Ovary (tissue), 9 donors: ENCODE measurements around the gene GALNTL6. TPM values are rescaled to one million over a fixed set of nuclear protein-coding genes. Genes with fewer than 3 reads are reported as not detected.
"Not testable (repeated sequence)": the region's sequence is repeated elsewhere in the genome, so short reads cannot be mapped to it uniquely, and the experiment has no call there.

ENCODE experiments used
- DNase-seq, 5 donors: peaks; one replicate each; pipeline ENCODE4 v3.0.0-alpha.2; 2019 to 2020
- H3K27ac ChIP-seq, 2 donors: fragments of 200-600 bp; one replicate each; pipeline versions ENCODE4 v1.5.1 to v1.8.0; 2019 to 2022
- H3K27me3 ChIP-seq: fragments of 200-600 bp; one replicate; pipeline ENCODE4 v1.8.0; 2022
- H3K36me3 ChIP-seq: fragments of 200-600 bp; sonication (generic); one replicate; pipeline ENCODE4 v1.5.1; 2019
- H3K4me1 ChIP-seq: one replicate; pipeline ENCODE4 v1.8.1; 2013; ENCODE audit warnings: mild to moderate bottlenecking, moderate library complexity; ENCODE audit not compliant: insufficient read depth
- H3K4me3 ChIP-seq: fragments of 200-600 bp; sonication (generic); one replicate; pipeline ENCODE4 v1.5.1; 2017
- H3K9me3 ChIP-seq, 2 donors: fragments of 200-600 bp in 1 of 2; sonication (generic) in 1 of 2; one replicate each; pipeline versions ENCODE4 v1.5.1 to v1.8.1; 2013 to 2019; ENCODE audit warnings: mild to moderate bottlenecking in 1 of 2, moderate library complexity in 1 of 2
- CTCF ChIP-seq, 3 donors: fragments of 450-650 bp in 2 of 3; fragments of 200-600 bp in 1 of 3; IDR thresholded peaks; one replicate each; pipeline versions ENCODE4 v1.5.1 to v1.8.0; 2016 to 2022; ENCODE audit warnings: antibody characterized with exemption in 3 of 3, mild to moderate bottlenecking in 1 of 3
- EP300 ChIP-seq: sonication (generic); formaldehyde crosslinking; IDR thresholded peaks from one replicate; pipeline ENCODE4 v1.6.1; 2017; ENCODE audit warnings: antibody characterized with exemption
- POLR2A ChIP-seq: fragments of 450-650 bp; IDR thresholded peaks from one replicate; pipeline ENCODE4 v1.6.1; 2017; ENCODE audit warnings: antibody characterized with exemption, mild to moderate bottlenecking, moderate library complexity
- WGBS, 3 donors: extraction: QIAGEN DNeasy Blood & Tissue Kit in 1 of 3; methylation state at CpG; one replicate each; pipeline versions ENCODE4 v1.1.5 to v1.1.7; 2013 to 2017; 5-methylcytosine and 5-hydroxymethylcytosine counted together
- intact Hi-C, 4 donors: fragments of 100-400 bp; cut with DNase I; formaldehyde crosslinking; loops; one replicate each; pipeline versions ENCODE4 v1.11.0 to v1.15.1; 2022 to 2023
- polyA plus RNA-seq, 2 donors: library from polyadenylated mRNA; stranded (reverse); fragments of 200-250 nt in 1 of 2; fragments of 350-450 nt in 1 of 2; fragmentation: Illumina TruSeq in 1 of 2; extraction: RNeasy Lipid Tissue Mini Kit (QIAGEN cat#74804) in 1 of 2; gene quantifications; one replicate each; pipeline ENCODE4 v1.2.3, GENCODE V29; 2013 to 2014
- total RNA-seq, 7 donors: library from RNA; depleted of rRNA in 2 of 7; stranded (reverse); fragments of >200 nt in 2 of 7; fragmentation: NEBNext Ultra II Directional in 3 of 7; extraction: Animal tissue kit (Norgen Biotek cat#: 25700) in 3 of 7; gene quantifications; one replicate each; pipeline versions ENCODE4 v1.1.0 to v1.2.4, GENCODE V29; 2016 to 2023
- donor health status: DM: no; HTN: no; CAD: no; lungs with moderate emphysema.
- donor health status: DM: no; HTN: no; CAD: no.
- donor health status: Bipolar disorder and iron deficiency.
- donor health status: DM: yes; HTN: yes; CAD: no.
- donor health status: DM: no; HTN: no; CAD: no.
- donor health status: DM: yes; HTN: yes; CAD: no.

Gene GALNTL6
- total and polyA plus RNA-seq, 9 donors: 0.11 to 1.8 TPM; not detected in 7

- no peaks in the 10 kb centered on the region for H3K27me3 ChIP-seq
- no peaks in the 10 kb centered on the region for H3K9me3 ChIP-seq
- 86 to 91% (median 88%) methylated on average over 4 of the region's 4 CpGs for WGBS, 3 donors
- DNase-seq: no peak
- intact Hi-C loops: no loop called here
- H3K36me3 ChIP-seq: no peaks in the 10 kb centered on the region
- H3K27ac ChIP-seq: no peak overlapping the region
- H3K4me1 ChIP-seq: no peaks in the 10 kb centered on the region
- H3K4me3 ChIP-seq: no peak overlapping the region
- no peak for TF ChIP-seq EP300
- no peak for TF ChIP-seq POLR2A
- TF ChIP-seq CTCF (IDR thresholded peaks at IDR 0.05): no peak
These were observed 1086.7 kb downstream of the GALNTL6 start for GRCh38 chr4:172899861-172900260.

- intact Hi-C loops: no loop called here
- Histone ChIP-seq H3K36me3 (no peaks in the 10 kb centered on the region), H3K4me1 (no peaks in the 10 kb centered on the region), H3K4me3 (no peak overlapping the region), H3K27ac (no peak overlapping the region), H3K9me3 (no peaks in the 10 kb centered on the region), H3K27me3 (no peaks in the 10 kb centered on the region)
- DNase-seq: no peak
- no peak for TF ChIP-seq CTCF (IDR thresholded peaks at IDR 0.05)
- TF ChIP-seq POLR2A: no peak
- 24 to 32% (median 28%) methylated on average over 4 of the region's 4 CpGs for WGBS, 3 donors
These were observed 1087.7 kb downstream of the GALNTL6 start for GRCh38 chr4:172900900-172901299.

- DNase-seq, H3K27ac ChIP-seq, H3K4me1 ChIP-seq, H3K36me3 ChIP-seq, H3K9me3 ChIP-seq, H3K27me3 ChIP-seq, intact Hi-C loops, H3K4me3 ChIP-seq: not testable (repeated sequence)
- WGBS, 3 donors: 78 to 85% (median 83%) methylated on average over 8 of the region's 8 CpGs
These were observed 1099.3 kb downstream of the GALNTL6 start for GRCh38 chr4:172912468-172912867.

- H3K4me1 ChIP-seq, H3K27me3 ChIP-seq, H3K36me3 ChIP-seq, DNase-seq, H3K4me3 ChIP-seq, H3K27ac ChIP-seq, H3K9me3 ChIP-seq, intact Hi-C loops: not testable (repeated sequence)
- WGBS, 3 donors: 82 to 90% (median 85%) methylated on average over 3 of the region's 3 CpGs
These were observed 1104.2 kb downstream of the GALNTL6 start for GRCh38 chr4:172917403-172917802.

- TF ChIP-seq EP300: no peak
- no peak for TF ChIP-seq POLR2A
- TF ChIP-seq CTCF (IDR thresholded peaks at IDR 0.05): no peak
- 91 to 98% (median 93%) methylated on average over 5 of the region's 5 CpGs for WGBS, 3 donors
- Histone ChIP-seq H3K36me3 (no peaks in the 10 kb centered on the region), H3K4me3 (no peak overlapping the region), H3K27ac (no peak overlapping the region), H3K9me3 (no peaks in the 10 kb centered on the region), H3K27me3 (no peaks in the 10 kb centered on the region), H3K4me1 (no peaks in the 10 kb centered on the region)
- DNase-seq: no peak
- intact Hi-C loops: no loop called here
These were observed 1106.1 kb downstream of the GALNTL6 start for GRCh38 chr4:172919269-172919668.
